Measurements from ENCODE around the gene FFAR4.

Gene FFAR4

GRCh38 chr10:93601146-93601773 is 34.8 kb downstream of the FFAR4 start, which contains the start of gene RBP4:
RBP4 (minus strand) TSS chr10:93601235; CDS start chr10:93601028, 207 bp downstream.
- no peak for DNase-seq

- no peak for DNase-seq
These were observed 35.3 kb downstream of the FFAR4 start for GRCh38 chr10:93601774-93602162.

GRCh38 chr10:93603023-93603422 is 36.6 kb downstream of the FFAR4 start:
- DNase-seq: no peak

- DNase-seq: no peak
These were observed 37.7 kb downstream of the FFAR4 start for GRCh38 chr10:93604146-93604545.

GRCh38 chr10:93608421-93608820 is 42.0 kb downstream of the FFAR4 start:
- no peak for DNase-seq

GRCh38 chr10:93612311-93612710 is 45.8 kb downstream of the FFAR4 start, which contains the start of gene PDE6C:
PDE6C (plus strand) TSS chr10:93612537; CDS start chr10:93612726, 189 bp downstream.
- DNase-seq: no peak

GRCh38 chr10:93613126-93613525 is 46.7 kb downstream of the FFAR4 start:
- DNase-seq: no peak

- DNase-seq: no peak
These were observed 47.8 kb downstream of the FFAR4 start for GRCh38 chr10:93614101-93614825.

- DNase-seq: no peak
These were observed 49.2 kb downstream of the FFAR4 start for GRCh38 chr10:93615576-93616235.

- no peak for DNase-seq
These were observed 54.5 kb downstream of the FFAR4 start for GRCh38 chr10:93620925-93621324.

- DNase-seq: no peak
These were observed 56.5 kb downstream of the FFAR4 start for GRCh38 chr10:93622942-93623341.

GRCh38 chr10:93628858-93629257 is 62.4 kb downstream of the FFAR4 start:
- DNase-seq: no peak

GRCh38 chr10:93629647-93630305 is 63.3 kb downstream of the FFAR4 start:
- no peak for DNase-seq

GRCh38 chr10:93630625-93631557 is 64.4 kb downstream of the FFAR4 start:
- no peak for DNase-seq

All from NCI-H2107 (cell line).